Endothelial cell of umbilical vein (primary cell): ENCODE measurements around the gene CD44.

ENCODE experiments used
- EZH2 ChIP-seq: IDR thresholded peaks from 2 replicates; pipeline ENCODE4 v1.6.1; 2012; ENCODE audit warnings: borderline replicate concordance, low read depth, mild to moderate bottlenecking, moderate library complexity, low read length, inconsistent platforms; ENCODE audit not compliant: severe bottlenecking
- JUN ChIP-seq: IDR thresholded peaks from 2 replicates; pipeline ENCODE4 v1.6.1; 2011; ENCODE audit warnings: borderline replicate concordance, low read depth; ENCODE audit not compliant: insufficient read length, insufficient read depth
- POLR2A ChIP-seq: IDR thresholded peaks from 2 replicates; pipeline ENCODE4 v1.6.1; 2012; ENCODE audit warnings: low read depth, mild to moderate bottlenecking, control low read depth, low read length
- POLR2AphosphoS5 ChIP-seq: IDR thresholded peaks from 2 replicates; pipeline ENCODE4 v1.6.1; 2012; ENCODE audit warnings: low read depth, mild to moderate bottlenecking, control low read depth, low read length, moderate library complexity; ENCODE audit not compliant: insufficient read depth
- TF ChIP-seq, protein P1 (sequence below), 2 donors: IDR thresholded peaks; 1 replicate in 1 of 2; 2 replicates in 1 of 2; pipeline ENCODE4 v1.5.1; 2011; ENCODE audit warnings: low read length in 2 of 2, mild to moderate bottlenecking in 2 of 2, moderate library complexity in 2 of 2, control low read depth in 1 of 2, inconsistent platforms in 1 of 2, low read depth in 1 of 2; ENCODE audit not compliant: insufficient read depth in 1 of 2; ENCODE audit errors: extremely low read depth in 1 of 2
- TF ChIP-seq, protein P2 (sequence below): IDR thresholded peaks from 2 replicates; pipeline ENCODE4 v1.6.1; 2011; ENCODE audit not compliant: insufficient read depth, insufficient read length

DNA sequence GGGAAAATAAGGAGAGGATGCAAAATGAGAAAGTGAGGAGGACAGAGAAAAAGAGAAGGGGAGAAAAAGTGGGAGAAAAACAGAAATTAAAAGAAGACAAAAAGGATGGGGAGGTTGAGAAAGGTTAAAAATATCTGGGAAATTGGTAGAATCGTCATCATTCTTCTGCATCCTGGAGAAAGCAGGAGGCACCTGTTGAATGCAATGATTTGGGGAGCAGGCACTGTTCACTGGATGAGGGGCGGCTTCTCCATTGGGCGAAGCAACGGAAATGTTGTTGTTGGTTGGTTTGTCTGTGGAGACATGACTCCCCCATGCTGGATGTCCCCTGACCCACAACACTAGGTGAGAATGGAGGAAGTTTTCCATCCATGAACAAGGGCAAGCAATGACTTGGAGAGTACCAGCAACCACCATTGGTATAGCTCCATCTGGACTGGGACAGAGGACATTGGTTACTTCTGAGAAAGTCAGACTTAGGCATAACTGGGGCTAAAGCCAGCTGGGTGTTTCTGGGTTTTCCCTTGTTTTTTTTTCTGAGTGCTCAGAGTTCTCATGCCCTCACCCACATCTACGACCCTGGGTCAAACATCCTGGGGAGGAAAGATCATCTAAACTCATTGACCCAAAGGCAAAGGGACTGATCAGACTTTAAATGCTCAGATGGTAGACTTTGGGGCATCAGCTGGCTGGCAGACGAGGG, 11.9 kb upstream of the CD44 start:
- TF ChIP-seq POLR2A (no peak), EZH2 (no peak), POLR2AphosphoS5 (no peak), JUN (no peak)
- TF ChIP-seq, protein P1, sequence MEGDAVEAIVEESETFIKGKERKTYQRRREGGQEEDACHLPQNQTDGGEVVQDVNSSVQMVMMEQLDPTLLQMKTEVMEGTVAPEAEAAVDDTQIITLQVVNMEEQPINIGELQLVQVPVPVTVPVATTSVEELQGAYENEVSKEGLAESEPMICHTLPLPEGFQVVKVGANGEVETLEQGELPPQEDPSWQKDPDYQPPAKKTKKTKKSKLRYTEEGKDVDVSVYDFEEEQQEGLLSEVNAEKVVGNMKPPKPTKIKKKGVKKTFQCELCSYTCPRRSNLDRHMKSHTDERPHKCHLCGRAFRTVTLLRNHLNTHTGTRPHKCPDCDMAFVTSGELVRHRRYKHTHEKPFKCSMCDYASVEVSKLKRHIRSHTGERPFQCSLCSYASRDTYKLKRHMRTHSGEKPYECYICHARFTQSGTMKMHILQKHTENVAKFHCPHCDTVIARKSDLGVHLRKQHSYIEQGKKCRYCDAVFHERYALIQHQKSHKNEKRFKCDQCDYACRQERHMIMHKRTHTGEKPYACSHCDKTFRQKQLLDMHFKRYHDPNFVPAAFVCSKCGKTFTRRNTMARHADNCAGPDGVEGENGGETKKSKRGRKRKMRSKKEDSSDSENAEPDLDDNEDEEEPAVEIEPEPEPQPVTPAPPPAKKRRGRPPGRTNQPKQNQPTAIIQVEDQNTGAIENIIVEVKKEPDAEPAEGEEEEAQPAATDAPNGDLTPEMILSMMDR (IDR thresholded peaks at IDR 0.05; ENCODE audit: extremely low read depth in 1 of 2, insufficient read depth in 1 of 2, low read depth in 1 of 2, low read length in 2 of 2) = no peak
- TF ChIP-seq, protein P2, sequence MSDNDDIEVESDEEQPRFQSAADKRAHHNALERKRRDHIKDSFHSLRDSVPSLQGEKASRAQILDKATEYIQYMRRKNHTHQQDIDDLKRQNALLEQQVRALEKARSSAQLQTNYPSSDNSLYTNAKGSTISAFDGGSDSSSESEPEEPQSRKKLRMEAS = no peak
